Gastrocnemius medialis (tissue), 4 donors: Measurements from ENCODE around the gene OIP5.
"Not testable (repeated sequence)": the region's sequence is repeated elsewhere in the genome, so short reads cannot be mapped to it uniquely, and the experiment has no call there.

Experiments
- POLR2A ChIP-seq, 2 donors: fragments of 450-650 bp; IDR thresholded peaks; one replicate each; pipeline ENCODE4 v1.6.1; 2017; ENCODE audit warnings: antibody characterized with exemption in 2 of 2, mild to moderate bottlenecking in 2 of 2, moderate library complexity in 2 of 2
- TF ChIP-seq, protein P1 (sequence below), 5 experiments: fragments of 450-650 bp in 3 of 5; fragments of 200-600 bp in 2 of 5; sonication (generic) in 2 of 5; IDR thresholded peaks in 4 of 5; conservative IDR thresholded peaks in 1 of 5; 1 replicate in 4 of 5; 2 replicates in 1 of 5; pipeline ENCODE4 v1.5.1; 2016 to 2019; ENCODE audit warnings: antibody characterized with exemption in 5 of 5, mild to moderate bottlenecking in 3 of 5, moderate library complexity in 3 of 5

DNA sequence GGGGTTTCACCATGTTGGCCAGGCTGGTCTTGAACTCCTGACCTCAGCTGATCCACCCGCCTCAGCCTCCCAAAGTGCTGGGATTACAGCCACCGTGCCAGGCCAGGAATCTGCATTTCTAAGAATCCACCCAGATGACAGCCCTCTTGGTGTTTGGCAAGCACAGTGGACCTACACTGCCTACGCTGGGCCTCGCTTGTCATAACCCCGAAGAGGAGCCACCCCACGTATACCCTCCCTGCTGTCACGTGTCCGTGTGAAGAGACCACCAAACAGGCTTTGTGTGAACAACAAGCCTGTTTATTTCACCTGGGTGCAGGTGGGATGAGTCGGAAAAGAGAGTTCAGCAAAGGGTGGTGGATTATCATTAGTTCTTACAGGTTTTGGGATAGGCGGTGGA lies 50.0 kb downstream of the OIP5 start:
- TF ChIP-seq, protein P1, sequence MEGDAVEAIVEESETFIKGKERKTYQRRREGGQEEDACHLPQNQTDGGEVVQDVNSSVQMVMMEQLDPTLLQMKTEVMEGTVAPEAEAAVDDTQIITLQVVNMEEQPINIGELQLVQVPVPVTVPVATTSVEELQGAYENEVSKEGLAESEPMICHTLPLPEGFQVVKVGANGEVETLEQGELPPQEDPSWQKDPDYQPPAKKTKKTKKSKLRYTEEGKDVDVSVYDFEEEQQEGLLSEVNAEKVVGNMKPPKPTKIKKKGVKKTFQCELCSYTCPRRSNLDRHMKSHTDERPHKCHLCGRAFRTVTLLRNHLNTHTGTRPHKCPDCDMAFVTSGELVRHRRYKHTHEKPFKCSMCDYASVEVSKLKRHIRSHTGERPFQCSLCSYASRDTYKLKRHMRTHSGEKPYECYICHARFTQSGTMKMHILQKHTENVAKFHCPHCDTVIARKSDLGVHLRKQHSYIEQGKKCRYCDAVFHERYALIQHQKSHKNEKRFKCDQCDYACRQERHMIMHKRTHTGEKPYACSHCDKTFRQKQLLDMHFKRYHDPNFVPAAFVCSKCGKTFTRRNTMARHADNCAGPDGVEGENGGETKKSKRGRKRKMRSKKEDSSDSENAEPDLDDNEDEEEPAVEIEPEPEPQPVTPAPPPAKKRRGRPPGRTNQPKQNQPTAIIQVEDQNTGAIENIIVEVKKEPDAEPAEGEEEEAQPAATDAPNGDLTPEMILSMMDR (IDR thresholded peaks at IDR 0.05 in 4 of 5, conservative IDR thresholded peaks at IDR 0.05 in 1 of 5) = not testable (repeated sequence)
- TF ChIP-seq POLR2A (IDR thresholded peaks at IDR 0.05) = not testable (repeated sequence)
